Endothelial cell of umbilical vein (primary cell): ENCODE results near the gene MAPK11.

Experiments used
- EZH2 ChIP-seq: IDR thresholded peaks from 2 replicates; pipeline ENCODE4 v1.6.1; 2012; ENCODE audit warnings: borderline replicate concordance, low read depth, mild to moderate bottlenecking, moderate library complexity, low read length, inconsistent platforms; ENCODE audit not compliant: severe bottlenecking
- FOS ChIP-seq: IDR thresholded peaks from 2 replicates; pipeline ENCODE4 v1.6.1; 2011; ENCODE audit warnings: mild to moderate bottlenecking, low read length, moderate library complexity, borderline replicate concordance; ENCODE audit not compliant: insufficient read depth
- GATA2 ChIP-seq: IDR thresholded peaks from 2 replicates; pipeline ENCODE4 v1.7.0; 2011; ENCODE audit warnings: low read depth, mild to moderate bottlenecking, moderate library complexity, mixed read lengths, low read length; ENCODE audit not compliant: insufficient read length, insufficient read depth
- JUN ChIP-seq: IDR thresholded peaks from 2 replicates; pipeline ENCODE4 v1.6.1; 2011; ENCODE audit warnings: borderline replicate concordance, low read depth; ENCODE audit not compliant: insufficient read length, insufficient read depth
- MYC ChIP-seq: IDR thresholded peaks from one replicate; pipeline ENCODE4 v1.6.1; 2011; ENCODE audit warnings: mild to moderate bottlenecking, low read depth, low read length
- POLR2A ChIP-seq: IDR thresholded peaks from 2 replicates; pipeline ENCODE4 v1.6.1; 2012; ENCODE audit warnings: low read depth, mild to moderate bottlenecking, control low read depth, low read length
- POLR2AphosphoS5 ChIP-seq: IDR thresholded peaks from 2 replicates; pipeline ENCODE4 v1.6.1; 2012; ENCODE audit warnings: low read depth, mild to moderate bottlenecking, control low read depth, low read length, moderate library complexity; ENCODE audit not compliant: insufficient read depth
- TF ChIP-seq, protein P1 (sequence below), 2 donors: IDR thresholded peaks; 1 replicate in 1 of 2; 2 replicates in 1 of 2; pipeline ENCODE4 v1.5.1; 2011; ENCODE audit warnings: low read length in 2 of 2, mild to moderate bottlenecking in 2 of 2, moderate library complexity in 2 of 2, control low read depth in 1 of 2, inconsistent platforms in 1 of 2, low read depth in 1 of 2; ENCODE audit not compliant: insufficient read depth in 1 of 2; ENCODE audit errors: extremely low read depth in 1 of 2
- TF ChIP-seq, protein P2 (sequence below): IDR thresholded peaks from 2 replicates; pipeline ENCODE4 v1.6.1; 2011; ENCODE audit not compliant: insufficient read depth, insufficient read length

DNA sequence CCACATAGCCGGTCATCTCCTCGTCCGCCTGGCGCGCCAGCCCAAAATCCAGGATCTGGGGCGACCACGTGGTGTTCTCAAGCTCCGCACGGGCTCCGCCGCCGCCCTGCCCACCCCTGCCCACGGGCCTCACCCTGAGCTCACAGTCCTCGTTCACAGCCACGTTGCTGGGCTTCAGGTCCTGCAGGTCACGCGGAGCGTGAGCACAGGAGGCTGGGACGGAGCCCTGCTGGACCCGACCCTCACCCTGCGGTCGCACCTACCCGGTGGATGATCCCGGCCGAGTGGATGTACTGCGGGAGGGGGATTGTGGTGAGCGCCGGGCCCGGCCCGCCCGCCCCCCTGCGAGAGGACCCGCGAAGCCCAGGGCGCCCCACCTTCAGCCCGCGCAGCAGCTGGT is 3.2 kb downstream of the MAPK11 start:
- TF ChIP-seq, protein P1, sequence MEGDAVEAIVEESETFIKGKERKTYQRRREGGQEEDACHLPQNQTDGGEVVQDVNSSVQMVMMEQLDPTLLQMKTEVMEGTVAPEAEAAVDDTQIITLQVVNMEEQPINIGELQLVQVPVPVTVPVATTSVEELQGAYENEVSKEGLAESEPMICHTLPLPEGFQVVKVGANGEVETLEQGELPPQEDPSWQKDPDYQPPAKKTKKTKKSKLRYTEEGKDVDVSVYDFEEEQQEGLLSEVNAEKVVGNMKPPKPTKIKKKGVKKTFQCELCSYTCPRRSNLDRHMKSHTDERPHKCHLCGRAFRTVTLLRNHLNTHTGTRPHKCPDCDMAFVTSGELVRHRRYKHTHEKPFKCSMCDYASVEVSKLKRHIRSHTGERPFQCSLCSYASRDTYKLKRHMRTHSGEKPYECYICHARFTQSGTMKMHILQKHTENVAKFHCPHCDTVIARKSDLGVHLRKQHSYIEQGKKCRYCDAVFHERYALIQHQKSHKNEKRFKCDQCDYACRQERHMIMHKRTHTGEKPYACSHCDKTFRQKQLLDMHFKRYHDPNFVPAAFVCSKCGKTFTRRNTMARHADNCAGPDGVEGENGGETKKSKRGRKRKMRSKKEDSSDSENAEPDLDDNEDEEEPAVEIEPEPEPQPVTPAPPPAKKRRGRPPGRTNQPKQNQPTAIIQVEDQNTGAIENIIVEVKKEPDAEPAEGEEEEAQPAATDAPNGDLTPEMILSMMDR (IDR thresholded peaks at IDR 0.05; ENCODE audit: extremely low read depth in 1 of 2, insufficient read depth in 1 of 2, low read depth in 1 of 2, low read length in 2 of 2), result no peak
- TF ChIP-seq POLR2A (no peak), MYC (no peak), EZH2 (no peak), POLR2AphosphoS5 (no peak), JUN (no peak), FOS (no peak), GATA2 (no peak)
- TF ChIP-seq, protein P2, sequence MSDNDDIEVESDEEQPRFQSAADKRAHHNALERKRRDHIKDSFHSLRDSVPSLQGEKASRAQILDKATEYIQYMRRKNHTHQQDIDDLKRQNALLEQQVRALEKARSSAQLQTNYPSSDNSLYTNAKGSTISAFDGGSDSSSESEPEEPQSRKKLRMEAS, result no peak
